GF-D8 (cell line): Measurements from ENCODE around the gene SULT1B1.
"Not testable (repeated sequence)": the region's sequence is repeated elsewhere in the genome, so short reads cannot be mapped to it uniquely, and the experiment has no call there.

Source experiments
- DNase-seq: peaks from one replicate; lab custom pipeline; 2025; lab: John Stamatoyannopoulos, UW

SULT1B1 gene

GRCh38 chr4:69760455-69760854, at the start of gene SULT1B1:
Gene SULT1B1 (minus strand): TSS chr4:69760620. CDS start chr4:69755217, 5,403 bp downstream.
- no peak for DNase-seq

GRCh38 chr4:69800599-69800998, 40.2 kb upstream of the SULT1B1 start:
- no peak for DNase-seq

- no peak for DNase-seq
These were observed 38.9 kb upstream of the SULT1B1 start for GRCh38 chr4:69799337-69799736.

DNA sequence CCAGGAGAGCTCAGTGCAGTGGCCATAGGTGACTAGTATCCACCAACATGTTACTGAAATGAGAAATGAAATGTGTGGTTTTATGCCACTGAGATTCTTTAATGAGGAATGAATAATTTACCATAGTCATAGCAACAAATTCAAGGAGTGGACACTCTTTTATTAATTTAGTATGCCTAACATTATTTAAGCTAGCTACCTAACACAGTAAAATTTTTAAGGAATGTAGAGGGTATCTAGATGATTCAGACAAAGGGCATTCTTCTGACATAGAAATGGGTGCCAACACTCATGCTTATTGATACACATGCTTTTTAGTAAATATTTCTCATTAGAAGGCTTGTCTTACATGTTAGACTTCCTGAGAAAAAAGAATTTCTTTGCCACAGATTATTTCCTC, 33.3 kb upstream of the SULT1B1 start:
- no peak for DNase-seq

- DNase-seq, result no peak
These were observed 27.5 kb upstream of the SULT1B1 start for GRCh38 chr4:69787879-69788278.

- no peak for DNase-seq
These were observed 26.1 kb upstream of the SULT1B1 start for GRCh38 chr4:69786547-69786946.

- DNase-seq, result no peak
These were observed 24.9 kb upstream of the SULT1B1 start for GRCh38 chr4:69785211-69785831.

- no peak for DNase-seq
These were observed 22.4 kb upstream of the SULT1B1 start for GRCh38 chr4:69782651-69783310.

GRCh38 chr4:69781458-69782418, 21.3 kb upstream of the SULT1B1 start:
- no peak for DNase-seq

DNA sequence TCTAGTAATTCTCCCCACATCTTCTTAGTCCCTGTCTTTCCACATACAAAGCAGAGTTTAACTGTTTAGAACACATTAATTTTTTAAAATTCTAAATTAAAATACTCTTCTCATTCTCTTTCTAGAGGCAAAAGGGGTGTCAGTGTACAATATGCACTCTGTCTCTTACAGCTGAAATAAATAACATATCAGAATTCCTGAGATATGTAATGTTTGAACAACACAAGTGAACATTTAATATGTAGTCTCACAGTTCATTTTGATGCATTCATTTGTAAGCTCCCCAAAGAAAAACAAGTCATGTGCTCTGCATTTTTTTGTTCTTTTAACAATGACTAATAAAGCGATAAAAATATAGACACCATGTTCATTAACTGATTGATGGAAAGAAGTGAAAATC, 19.7 kb upstream of the SULT1B1 start:
- no peak for DNase-seq

DNA sequence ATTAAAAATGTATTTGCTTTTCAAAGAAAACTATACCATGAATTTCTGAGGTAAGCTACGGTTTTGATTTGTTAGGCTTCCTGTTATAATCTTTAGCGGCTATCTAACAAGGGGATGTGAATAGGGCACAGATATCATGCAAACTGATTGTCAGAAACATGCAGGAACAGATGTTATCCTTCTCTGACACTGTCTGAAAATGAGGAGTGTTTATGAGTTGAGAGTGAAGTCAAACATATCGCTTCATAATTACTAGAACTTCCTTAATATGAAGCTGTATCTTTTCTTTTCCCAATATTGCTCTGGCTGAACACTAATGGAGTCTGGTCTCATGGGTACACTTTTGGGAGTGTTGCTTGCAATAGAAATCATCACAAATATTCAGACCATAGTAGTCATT, 16.3 kb upstream of the SULT1B1 start:
- DNase-seq, result no peak

- DNase-seq, result no peak
These were observed 15.0 kb upstream of the SULT1B1 start for GRCh38 chr4:69775321-69775867.

DNA sequence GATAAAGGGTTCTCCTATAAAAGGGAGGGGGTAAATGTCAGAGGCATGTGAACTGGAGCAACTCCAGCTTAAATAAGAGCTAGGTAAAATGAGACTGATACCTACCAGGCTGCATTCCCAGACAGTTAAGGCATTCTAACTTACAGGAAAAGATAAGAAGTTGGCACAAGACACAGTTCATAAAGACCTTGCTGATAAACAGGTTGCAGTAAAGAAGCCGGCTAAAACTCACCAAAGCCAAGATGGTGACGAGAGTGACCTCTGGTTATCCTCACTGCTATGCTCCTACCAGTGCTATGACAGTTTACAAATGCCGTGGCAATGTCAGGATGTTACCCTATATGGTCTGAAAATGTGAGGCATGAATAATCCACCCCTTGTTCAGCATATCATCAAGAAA, 13.1 kb upstream of the SULT1B1 start:
- no peak for DNase-seq

- not testable (repeated sequence) for DNase-seq
These were observed 8.1 kb upstream of the SULT1B1 start for GRCh38 chr4:69768554-69768953.

- DNase-seq, result no peak
These were observed 5.3 kb upstream of the SULT1B1 start for GRCh38 chr4:69765751-69766150.

GRCh38 chr4:69764311-69764710, 3.9 kb upstream of the SULT1B1 start:
- DNase-seq, result no peak

DNA sequence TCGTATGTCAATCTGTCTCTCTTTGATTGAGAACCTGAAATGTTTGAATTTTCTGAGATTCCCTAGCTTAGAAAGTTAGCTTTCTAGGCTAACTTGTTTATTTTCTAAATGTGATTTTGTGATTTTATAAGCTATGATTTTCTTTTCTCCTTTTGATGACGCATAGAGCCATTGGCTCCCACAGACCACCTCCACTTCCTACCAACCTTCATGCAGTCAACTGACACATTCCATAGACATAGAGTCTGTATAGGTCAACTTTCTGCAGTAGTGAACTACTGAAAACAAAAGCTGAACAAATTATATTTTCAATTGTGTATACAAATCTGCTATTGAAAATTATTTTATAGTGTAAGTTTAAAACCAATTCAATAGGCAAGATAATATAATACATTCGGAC, 2.8 kb upstream of the SULT1B1 start:
- no peak for DNase-seq

DNA sequence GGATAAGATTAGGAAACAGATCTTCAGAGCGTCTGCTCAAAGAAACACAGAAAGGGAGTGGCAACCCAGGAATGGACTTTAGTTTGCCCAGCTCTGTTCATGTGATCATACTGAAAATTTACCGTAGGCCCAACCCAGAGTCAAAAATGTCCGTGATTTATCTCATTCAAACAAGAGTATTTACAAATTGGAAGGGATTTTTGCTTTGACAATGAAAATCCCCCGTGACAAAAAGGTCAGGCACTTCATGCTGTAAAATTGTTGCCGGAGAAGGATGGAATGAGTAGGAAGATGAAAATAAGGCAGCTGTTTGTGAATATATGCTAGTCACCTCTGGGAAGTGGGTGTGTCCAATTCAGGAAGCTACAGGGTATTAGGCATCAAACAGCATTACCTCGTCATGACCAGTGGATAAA, 1.2 kb downstream of the SULT1B1 start:
- DNase-seq, result no peak

- DNase-seq, result no peak
These were observed 3.0 kb downstream of the SULT1B1 start for GRCh38 chr4:69757464-69757863.

GRCh38 chr4:69754926-69755580, 5.4 kb downstream of the SULT1B1 start:
- DNase-seq, result no peak

DNA sequence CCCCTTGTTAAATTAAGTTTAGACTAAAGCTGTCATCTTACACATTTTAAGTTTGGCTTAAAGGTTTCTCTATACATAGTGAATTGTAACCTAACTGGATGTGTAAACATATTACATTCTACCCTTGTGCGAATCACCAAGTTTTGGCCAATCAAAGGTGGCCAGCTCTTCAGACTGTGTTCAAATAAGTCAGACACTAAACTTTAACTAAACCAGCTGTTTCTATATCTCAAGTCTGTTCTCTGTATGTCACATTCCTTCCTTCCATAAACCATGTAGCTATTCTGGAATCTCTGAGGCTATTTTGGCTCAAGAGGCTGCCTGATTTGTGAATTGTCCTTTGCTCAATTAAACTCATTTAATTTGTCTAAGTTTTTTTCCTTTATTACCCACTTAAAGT, 6.7 kb downstream of the SULT1B1 start:
- no peak for DNase-seq

- no peak for DNase-seq
These were observed 10.1 kb downstream of the SULT1B1 start for GRCh38 chr4:69750346-69750745.
